ENCODE results near the gene CALM3.

CALM3 gene

DNA sequence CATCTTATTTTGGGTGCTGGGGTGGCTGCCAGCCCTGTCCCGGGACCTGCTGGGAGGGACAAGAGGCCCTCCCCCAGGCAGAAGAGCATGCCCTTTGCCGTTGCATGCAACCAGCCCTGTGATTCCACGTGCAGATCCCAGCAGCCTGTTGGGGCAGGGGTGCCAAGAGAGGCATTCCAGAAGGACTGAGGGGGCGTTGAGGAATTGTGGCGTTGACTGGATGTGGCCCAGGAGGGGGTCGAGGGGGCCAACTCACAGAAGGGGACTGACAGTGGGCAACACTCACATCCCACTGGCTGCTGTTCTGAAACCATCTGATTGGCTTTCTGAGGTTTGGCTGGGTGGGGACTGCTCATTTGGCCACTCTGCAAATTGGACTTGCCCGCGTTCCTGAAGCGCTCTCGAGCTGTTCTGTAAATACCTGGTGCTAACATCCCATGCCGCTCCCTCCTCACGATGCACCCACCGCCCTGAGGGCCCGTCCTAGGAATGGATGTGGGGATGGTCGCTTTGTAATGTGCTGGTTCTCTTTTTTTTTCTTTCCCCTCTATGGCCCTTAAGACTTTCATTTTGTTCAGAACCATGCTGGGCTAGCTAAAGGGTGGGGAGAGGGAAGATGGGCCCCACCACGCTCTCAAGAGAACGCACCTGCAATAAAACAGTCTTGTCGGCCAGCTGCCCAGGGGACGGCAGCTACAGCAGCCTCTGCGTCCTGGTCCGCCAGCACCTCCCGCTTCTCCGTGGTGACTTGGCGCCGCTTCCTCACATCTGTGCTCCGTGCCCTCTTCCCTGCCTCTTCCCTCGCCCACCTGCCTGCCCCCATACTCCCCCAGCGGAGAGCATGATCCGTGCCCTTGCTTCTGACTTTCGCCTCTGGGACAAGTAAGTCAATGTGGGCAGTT is 8.6 kb downstream of the CALM3 start:
- Histone ChIP-seq H3K36me3 (peaks cover 51% of the 10 kb centered on the region), H3K27ac (no peak overlapping the region), H3K4me3 (ENCODE audit: low read depth, low read length) (no peak overlapping the region), H3K9me3 (ENCODE audit: severe bottlenecking) (no peaks in the 10 kb centered on the region), H3K27me3 (ENCODE audit: insufficient read depth, low read depth, severe bottlenecking) (no peaks in the 10 kb centered on the region)
- DNase-seq: no peak
- no peak for TF ChIP-seq CTCF (IDR thresholded peaks at IDR 0.05; ENCODE audit: low read depth, low read length)

DNA sequence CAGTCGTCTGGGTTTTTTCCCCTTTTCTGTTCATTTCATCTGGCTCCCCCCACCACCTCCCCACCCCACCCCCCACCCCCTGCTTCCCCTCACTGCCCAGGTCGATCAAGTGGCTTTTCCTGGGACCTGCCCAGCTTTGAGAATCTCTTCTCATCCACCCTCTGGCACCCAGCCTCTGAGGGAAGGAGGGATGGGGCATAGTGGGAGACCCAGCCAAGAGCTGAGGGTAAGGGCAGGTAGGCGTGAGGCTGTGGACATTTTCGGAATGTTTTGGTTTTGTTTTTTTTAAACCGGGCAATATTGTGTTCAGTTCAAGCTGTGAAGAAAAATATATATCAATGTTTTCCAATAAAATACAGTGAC is 9.3 kb downstream of the CALM3 start:
- Histone ChIP-seq H3K4me3 (ENCODE audit: low read depth, low read length) (no peak overlapping the region), H3K27ac (no peak overlapping the region), H3K36me3 (peaks cover 46% of the 10 kb centered on the region), H3K9me3 (ENCODE audit: severe bottlenecking) (no peaks in the 10 kb centered on the region), H3K27me3 (ENCODE audit: insufficient read depth, low read depth, severe bottlenecking) (no peaks in the 10 kb centered on the region)
- no peak for DNase-seq
- no peak for TF ChIP-seq CTCF (IDR thresholded peaks at IDR 0.05; ENCODE audit: low read depth, low read length)

DNA sequence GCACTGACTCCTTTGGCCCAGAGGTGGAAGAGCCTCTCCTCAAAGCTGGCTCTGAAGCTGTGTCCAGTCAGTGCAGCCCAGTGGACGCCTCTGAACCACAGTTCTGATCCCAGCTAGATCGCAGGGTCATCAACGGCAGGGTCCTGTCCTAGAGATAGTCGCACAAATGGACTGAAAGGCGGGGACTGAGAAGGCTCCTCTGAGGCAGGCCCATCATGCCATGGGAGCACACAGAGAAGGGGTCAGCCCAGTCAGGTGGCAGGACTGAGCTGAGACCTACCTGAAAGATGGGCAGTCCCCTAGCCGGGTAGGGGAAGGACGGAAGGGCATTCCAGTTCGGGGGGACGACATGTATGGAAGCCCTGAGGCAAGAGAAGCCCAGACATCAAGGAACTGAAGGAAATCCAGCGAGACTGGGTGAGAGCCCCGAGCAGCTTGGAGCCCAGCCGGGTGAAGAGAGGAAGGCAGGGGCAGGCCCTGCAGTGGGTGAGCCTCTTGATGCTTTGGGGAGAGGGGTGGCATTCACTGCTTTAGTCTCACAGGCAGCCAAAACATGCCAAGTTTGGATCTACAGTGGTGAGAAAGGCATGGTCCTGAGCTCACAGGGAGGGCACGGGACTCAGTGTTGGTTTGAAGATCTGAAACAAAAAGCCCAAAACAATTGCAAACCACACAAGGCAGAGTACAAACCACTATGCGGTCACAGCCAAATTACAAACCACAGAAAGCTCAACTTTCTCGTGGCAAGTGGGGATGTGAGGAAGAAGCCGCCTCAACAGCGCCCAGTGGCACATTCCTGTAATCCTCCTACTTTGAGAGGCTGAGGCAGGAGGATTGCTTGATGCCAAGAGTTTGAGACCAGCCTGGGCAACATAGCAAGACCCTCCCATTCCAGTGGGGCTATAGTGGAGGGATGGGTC is 10.0 kb downstream of the CALM3 start:
- no peaks in the 10 kb centered on the region for H3K9me3 ChIP-seq (ENCODE audit: severe bottlenecking)
- TF ChIP-seq CTCF (IDR thresholded peaks at IDR 0.05; ENCODE audit: low read depth, low read length): no peak
- peak; percentile 6 for DNase-seq
- H3K27ac ChIP-seq: no peak overlapping the region
- H3K4me3 ChIP-seq (ENCODE audit: low read depth, low read length): no peak overlapping the region
- peaks cover 39% of the 10 kb centered on the region for H3K36me3 ChIP-seq
- no peaks in the 10 kb centered on the region for H3K27me3 ChIP-seq (ENCODE audit: insufficient read depth, low read depth, severe bottlenecking)

DNA sequence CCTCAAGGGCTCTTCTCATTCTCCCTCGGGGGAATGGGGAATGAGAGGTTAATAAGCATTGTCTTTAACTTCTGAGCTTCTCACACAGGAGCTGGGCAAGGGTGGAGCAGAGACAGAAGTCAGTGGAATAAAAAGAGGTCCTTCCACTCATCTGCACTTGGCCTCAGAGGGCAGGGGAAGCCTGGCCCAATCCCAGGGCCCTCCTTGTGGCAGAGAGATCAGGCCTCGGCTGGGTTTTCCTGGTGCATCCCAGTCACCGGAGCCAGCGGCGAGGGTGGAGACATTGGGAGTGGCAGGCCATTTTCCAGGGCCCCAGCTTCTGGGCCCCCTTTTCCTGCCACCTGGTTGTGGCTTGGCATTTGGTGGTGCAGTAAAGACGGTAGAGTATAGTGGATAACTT is 10.6 kb downstream of the CALM3 start:
- no peak for DNase-seq
- no peak overlapping the region for H3K4me3 ChIP-seq (ENCODE audit: low read depth, low read length)
- peaks cover 32% of the 10 kb centered on the region for H3K36me3 ChIP-seq
- no peaks in the 10 kb centered on the region for H3K27me3 ChIP-seq (ENCODE audit: insufficient read depth, low read depth, severe bottlenecking)
- no peaks in the 10 kb centered on the region for H3K9me3 ChIP-seq (ENCODE audit: severe bottlenecking)
- no peak overlapping the region for H3K27ac ChIP-seq
- TF ChIP-seq CTCF (IDR thresholded peaks at IDR 0.05; ENCODE audit: low read depth, low read length): no peak

DNA sequence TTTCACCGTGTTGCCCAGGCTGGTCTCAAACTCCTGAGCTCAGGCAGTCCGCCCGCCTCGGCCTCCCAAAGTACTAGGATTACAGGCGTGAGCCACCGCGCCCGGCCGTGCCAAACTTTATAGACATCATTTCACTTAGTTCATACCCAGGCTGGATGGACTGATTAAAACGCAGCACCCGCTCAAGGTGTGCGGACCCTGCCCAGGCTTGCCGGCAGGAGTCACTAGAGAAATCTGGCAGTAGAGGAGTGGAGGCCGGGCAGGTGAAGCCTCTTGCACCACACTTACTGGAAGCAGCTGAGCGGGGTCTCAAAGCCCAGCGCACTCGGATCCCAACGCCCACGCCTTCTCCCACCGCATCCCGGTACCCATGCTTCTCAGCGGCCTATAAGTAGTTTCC is 12.4 kb downstream of the CALM3 start:
- H3K4me3 ChIP-seq (ENCODE audit: low read depth, low read length): no peak overlapping the region
- no peak for TF ChIP-seq CTCF (IDR thresholded peaks at IDR 0.05; ENCODE audit: low read depth, low read length)
- H3K36me3 ChIP-seq: peaks cover 16% of the 10 kb centered on the region
- no peaks in the 10 kb centered on the region for H3K27me3 ChIP-seq (ENCODE audit: insufficient read depth, low read depth, severe bottlenecking)
- no peaks in the 10 kb centered on the region for H3K9me3 ChIP-seq (ENCODE audit: severe bottlenecking)
- no peak for DNase-seq
- H3K27ac ChIP-seq: no peak overlapping the region; the same call in 1 of the 2 replicates

All from WERI-Rb-1 (cell line).